Measurements from ENCODE around the gene EPHB2.

DNA sequence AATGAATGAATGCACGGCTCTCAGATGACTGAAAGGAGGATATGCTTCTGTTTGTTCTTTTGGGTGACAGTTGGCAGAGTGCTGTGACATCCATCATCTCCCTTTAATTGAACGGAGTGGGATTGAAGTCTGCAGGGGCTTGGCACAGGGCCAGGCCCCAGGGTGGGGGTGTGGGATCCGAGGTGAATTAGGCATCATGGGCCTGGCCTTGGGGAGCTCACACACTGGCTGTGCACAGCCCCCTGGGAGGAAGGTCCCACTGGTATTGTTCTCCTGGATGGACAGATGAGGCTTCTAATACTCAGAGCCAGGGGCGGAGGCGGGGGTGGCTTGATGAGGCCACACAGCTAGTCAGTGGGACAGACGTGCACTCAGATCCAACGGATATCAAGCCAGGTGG, 19.3 kb downstream of the EPHB2 start:
- TF ChIP-seq EZH2 (IDR thresholded peaks at IDR 0.05) = no peak
- TF ChIP-seq POLR2AphosphoS5 (IDR thresholded peaks at IDR 0.05; ENCODE audit: borderline replicate concordance, low read depth, low read length) = no peak

Measured in SK-N-MC (cell line).